AG09319 (cell line): ENCODE measurements around the gene TSPAN19.

Source experiments
- DNase-seq: peaks from one replicate; pipeline ENCODE4 v3.0.0-alpha.2; 2010; ENCODE audit warnings: low read depth; ENCODE audit errors: extremely low read depth
- TF ChIP-seq, protein P1 (sequence below): IDR thresholded peaks from 2 replicates; pipeline ENCODE4 v1.5.1; 2011; ENCODE audit warnings: low read depth, mild to moderate bottlenecking, inconsistent platforms, low read length, moderate library complexity

The TSPAN19 gene

GRCh38 chr12:85058339-85058738 lies 22.3 kb upstream of the TSPAN19 start:
- no peak for DNase-seq
- TF ChIP-seq, protein P1, sequence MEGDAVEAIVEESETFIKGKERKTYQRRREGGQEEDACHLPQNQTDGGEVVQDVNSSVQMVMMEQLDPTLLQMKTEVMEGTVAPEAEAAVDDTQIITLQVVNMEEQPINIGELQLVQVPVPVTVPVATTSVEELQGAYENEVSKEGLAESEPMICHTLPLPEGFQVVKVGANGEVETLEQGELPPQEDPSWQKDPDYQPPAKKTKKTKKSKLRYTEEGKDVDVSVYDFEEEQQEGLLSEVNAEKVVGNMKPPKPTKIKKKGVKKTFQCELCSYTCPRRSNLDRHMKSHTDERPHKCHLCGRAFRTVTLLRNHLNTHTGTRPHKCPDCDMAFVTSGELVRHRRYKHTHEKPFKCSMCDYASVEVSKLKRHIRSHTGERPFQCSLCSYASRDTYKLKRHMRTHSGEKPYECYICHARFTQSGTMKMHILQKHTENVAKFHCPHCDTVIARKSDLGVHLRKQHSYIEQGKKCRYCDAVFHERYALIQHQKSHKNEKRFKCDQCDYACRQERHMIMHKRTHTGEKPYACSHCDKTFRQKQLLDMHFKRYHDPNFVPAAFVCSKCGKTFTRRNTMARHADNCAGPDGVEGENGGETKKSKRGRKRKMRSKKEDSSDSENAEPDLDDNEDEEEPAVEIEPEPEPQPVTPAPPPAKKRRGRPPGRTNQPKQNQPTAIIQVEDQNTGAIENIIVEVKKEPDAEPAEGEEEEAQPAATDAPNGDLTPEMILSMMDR: no peak

GRCh38 chr12:85057370-85057963 lies 21.4 kb upstream of the TSPAN19 start:
- TF ChIP-seq, protein P1: peak; percentile 80
- DNase-seq: peak; percentile 11

- DNase-seq: no peak
- TF ChIP-seq, protein P1: no peak
Measured at GRCh38 chr12:85043829-85044228, 7.8 kb upstream of the TSPAN19 start.

GRCh38 chr12:85041395-85041794 lies 5.3 kb upstream of the TSPAN19 start:
- TF ChIP-seq, protein P1: no peak
- DNase-seq: no peak

DNA sequence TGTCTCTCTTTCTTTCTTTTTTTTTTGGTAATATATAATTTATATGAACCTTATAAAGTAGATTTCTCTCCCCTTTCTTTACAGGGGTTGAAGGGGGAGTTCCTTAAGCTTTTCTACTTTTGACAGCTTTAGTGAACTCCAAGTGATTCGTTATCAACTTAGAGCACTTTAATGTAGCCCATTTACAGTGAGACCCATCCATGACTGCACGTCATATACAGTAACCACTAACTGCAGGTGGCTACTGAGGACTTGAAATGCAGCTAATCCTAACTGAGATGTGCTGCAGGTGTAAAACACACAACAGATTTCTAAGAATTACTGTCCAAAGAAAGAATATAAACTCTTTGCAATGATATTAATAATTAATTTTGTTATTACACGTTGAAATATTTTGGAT lies 656 bp upstream of the TSPAN19 start:
- no peak for DNase-seq
- TF ChIP-seq, protein P1: no peak

DNA sequence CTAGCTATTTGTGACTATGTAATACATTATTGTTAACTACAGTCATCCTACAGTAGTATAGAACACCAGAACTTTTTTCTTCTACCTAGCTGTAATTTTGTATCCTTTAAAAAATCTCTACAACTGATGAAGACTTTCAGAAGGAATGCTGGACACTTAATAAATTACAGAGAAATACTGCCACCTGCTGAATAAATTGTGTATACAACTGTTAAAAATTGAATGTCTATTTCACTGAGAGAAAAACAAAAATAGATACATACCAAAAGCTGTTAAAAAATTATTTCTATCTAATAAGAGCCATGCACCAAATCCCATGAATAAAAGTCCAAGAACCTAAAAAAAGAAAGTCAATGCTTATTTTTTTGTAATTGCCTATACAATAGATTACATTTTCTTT lies 6.6 kb downstream of the TSPAN19 start:
- no peak for DNase-seq
- TF ChIP-seq, protein P1: peak; percentile 25

DNA sequence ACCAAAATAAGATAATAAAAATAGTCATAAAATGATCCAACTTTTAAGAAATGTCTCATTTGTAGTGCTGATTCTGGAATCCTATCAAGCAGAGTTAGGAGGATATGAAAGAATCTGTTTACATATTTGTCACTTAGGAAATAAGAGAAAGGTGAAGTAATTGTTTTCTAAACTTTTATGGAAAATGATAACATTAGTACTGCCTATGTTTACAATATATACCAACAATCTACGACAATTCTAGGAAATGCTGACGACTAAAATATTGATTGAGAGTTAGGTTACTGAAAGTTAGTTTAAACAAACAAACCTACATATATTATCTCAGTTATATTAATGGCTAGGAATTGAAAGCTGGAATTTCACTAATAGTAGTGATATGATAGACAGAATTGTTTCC lies 18.0 kb downstream of the TSPAN19 start:
- TF ChIP-seq, protein P1: no peak
- no peak for DNase-seq
